ENCODE data around the gene TUSC2.

DNA sequence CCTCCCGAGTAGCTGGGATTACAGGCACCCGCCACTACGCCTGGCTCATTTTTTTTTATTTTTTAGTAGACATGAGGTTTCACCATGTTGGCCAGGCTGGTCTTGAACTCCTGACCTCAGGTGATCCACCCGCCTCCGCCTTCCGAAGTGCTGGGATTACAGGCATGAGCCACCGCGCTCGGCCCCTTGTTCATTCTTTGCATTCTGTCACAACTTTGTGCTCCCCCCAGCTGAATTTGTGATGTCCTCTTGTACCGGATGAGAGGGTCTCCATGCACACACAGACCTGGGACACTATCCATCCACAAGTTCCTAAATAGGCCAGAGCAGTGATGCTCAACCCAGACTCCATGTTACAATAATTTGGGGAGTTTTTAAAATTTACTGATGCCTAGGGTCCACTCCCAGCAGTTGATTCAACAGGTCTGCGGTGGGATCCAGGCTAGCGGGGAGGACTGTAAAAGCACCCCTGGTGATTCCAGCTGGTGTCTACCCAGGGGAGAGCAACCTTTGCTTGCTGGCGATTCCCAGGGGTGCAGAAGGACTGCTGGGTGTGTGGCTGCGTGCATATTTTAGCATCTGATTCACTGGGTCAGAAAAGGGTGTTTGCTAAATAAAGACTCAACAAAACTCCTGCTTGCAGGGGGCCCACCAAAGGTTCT is 11.6 kb upstream of the TUSC2 start:
- TF ChIP-seq, protein P1, sequence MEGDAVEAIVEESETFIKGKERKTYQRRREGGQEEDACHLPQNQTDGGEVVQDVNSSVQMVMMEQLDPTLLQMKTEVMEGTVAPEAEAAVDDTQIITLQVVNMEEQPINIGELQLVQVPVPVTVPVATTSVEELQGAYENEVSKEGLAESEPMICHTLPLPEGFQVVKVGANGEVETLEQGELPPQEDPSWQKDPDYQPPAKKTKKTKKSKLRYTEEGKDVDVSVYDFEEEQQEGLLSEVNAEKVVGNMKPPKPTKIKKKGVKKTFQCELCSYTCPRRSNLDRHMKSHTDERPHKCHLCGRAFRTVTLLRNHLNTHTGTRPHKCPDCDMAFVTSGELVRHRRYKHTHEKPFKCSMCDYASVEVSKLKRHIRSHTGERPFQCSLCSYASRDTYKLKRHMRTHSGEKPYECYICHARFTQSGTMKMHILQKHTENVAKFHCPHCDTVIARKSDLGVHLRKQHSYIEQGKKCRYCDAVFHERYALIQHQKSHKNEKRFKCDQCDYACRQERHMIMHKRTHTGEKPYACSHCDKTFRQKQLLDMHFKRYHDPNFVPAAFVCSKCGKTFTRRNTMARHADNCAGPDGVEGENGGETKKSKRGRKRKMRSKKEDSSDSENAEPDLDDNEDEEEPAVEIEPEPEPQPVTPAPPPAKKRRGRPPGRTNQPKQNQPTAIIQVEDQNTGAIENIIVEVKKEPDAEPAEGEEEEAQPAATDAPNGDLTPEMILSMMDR (conservative IDR thresholded peaks at IDR 0.05; ENCODE audit: low read depth, low read length), result no peak
- TF ChIP-seq EZH2 (IDR thresholded peaks at IDR 0.05; ENCODE audit: borderline replicate concordance, low read depth, low read length, poor library complexity, severe bottlenecking), result no peak
